ENCODE measurements around the gene SKI.
"Not testable (repeated sequence)": the region's sequence is repeated elsewhere in the genome, so short reads cannot be mapped to it uniquely, and the experiment has no call there.

The SKI gene

DNA sequence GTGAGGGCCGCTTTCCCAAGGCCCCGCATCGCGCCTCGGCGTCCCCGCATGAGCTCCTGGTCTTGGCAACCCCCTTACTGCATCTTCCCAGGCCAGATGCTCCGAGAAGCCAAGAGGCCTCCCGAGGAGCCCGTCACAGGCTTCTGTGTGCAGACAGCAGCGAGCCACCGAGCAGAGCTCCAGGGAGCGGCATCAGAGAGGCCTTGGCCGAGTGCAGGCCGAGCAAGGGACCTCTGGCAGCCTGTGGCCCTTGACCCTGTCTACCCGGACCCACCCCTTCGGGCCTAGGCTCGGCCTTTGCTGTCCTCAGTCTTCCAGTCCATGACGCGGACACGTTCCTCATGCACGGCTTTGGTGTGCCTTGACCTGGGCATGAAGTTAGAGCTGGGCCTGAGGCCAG lies 99.7 kb downstream of the SKI start:
- DNase-seq = no peak

DNA sequence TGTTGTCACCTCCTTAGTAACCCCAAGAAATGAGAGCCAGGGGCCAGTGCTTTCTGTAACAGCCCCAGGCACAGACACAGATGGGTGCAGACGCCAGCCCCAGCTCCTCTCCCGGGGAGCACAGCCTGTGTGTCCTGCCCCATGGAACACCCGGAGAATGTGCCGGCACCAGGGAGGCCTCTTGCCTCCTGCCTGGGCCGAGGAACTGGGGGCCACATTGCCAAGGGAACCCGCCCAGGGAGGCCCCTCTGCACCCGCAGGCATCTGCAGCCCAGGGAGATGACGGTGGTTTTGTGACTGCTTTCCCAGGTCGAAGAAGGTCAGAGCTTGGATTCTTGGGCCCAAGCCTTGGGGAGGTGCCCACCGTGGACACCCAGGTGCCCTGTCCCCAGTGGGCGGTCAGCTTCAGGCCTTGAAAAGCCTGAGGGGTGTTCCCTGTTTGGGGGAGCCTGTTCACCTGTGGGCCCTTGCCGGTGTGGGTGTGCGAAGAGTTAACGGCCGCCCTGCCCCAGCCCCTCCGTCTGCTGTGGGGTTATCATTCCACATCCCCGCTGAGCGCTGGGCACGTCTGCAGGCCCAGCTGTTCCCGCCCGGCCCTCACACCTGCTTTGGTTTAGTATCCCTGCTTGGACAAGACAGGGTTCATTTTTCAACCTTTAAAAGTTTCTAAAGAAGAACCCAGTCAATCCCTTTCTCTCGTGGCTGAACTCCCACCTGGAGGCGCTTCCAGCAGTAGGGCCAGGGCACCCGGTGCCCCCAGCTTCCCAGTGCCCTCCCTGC lies 100.7 kb downstream of the SKI start:
- no peak for DNase-seq

DNA sequence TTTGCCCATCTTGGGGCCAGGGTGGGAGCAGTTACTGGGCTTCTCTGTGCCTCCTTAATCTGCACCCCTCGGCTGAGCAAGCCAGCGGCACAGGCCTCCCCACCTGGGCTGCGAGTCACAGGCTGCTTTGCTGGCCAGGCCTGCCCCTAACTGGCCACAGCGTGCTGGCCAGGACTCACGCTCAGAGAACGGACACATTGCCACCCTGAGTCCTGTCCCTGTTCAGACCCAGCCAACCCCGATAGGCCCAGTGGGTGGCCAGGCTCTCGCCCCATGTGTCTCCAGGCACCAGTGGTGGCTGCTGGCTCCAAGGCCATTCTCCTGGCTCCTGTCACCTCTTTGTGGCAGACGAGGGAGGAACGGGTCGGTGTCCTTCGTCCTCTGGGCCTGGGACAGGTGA lies 101.9 kb downstream of the SKI start:
- no peak for DNase-seq

DNA sequence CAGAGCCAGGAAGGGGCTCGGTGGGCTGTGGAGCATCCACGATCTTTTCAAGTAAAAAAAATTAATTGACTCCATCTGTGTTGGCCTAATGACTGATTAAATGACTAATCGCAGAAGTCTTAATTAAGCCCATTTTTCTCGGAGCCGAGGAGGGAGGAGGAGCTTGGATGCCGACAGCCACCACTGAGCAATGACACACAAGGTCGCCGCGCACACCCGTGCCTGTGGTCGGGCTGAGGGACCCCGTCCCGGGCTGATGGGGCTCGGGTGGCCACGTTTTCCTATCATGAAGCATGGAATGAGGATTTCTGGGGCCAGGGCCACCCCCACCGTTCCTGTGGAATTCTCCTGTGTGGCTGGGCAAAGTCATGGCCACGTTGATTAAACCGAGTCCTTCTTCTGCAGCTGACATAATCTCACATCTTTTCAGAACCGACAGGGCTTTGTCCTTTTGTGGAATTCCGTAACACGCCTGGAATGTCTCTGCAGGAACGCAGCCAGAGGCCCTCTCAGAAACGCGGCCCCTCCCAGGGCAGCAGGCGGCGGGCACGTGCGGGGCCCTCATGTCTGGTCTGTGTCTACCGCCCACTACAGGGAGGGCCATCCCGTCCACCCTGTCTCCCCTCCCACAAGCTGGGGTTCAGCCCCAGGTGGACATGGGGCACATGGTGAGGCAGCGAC lies 102.5 kb downstream of the SKI start:
- no peak for DNase-seq

DNA sequence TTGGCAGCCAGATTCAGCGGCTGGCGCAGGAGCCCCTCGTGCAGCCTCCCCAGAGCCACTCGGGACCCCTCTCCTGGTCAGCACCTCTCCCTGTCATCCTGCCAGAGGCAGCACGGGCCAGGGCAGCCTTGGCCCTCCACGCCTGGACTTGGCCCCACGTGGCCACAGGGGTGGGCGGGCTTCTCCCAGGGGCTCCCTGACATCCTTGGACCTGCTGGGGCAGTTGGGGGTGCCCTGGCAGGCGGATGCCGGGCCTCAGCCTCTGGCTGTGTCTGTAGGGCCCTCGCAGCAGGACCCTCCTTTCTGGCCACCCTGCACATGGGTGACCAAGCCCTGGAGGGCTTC lies 103.1 kb downstream of the SKI start:
- DNase-seq = no peak

DNA sequence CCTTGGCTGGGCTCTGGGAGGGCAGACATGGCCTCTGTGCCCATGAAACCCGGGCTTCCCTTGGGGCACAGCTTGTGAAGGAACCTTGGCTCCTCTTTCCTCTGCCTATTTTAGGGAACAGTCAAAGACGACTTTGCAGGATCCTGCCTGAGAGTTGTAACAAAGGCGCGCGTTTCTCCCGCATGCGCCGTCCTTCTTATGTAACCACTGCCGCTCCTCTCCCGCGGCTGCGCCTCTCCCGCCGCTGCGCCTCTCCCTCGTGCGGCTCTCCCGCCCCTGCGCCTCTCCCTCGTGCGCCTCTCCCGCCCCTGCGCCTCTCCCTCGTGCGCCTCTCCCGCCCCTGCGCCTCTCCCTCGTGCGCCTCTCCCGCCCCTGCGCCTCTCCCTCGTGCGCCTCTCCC lies 103.5 kb downstream of the SKI start:
- not testable (repeated sequence) for DNase-seq

DNA sequence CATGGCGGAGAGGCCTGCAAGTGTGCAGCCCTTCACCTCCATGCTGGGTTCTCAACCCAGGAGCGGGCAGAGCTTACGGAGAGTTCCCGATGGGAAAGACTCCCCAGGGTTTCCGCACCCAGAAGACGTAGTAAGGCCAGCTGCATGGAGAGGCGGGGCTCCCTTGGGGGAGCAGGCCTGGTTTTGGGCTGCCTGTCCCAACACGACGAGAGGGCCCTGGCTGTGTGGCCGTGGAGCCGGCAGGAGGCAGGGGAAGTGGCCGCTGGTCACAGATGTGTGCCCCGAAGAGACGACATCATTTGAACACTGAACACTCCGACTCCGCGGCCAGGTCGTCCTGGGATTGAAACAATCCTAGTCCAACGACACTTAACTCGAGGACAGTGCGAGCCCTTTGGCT lies 106.2 kb downstream of the SKI start:
- DNase-seq = no peak

DNA sequence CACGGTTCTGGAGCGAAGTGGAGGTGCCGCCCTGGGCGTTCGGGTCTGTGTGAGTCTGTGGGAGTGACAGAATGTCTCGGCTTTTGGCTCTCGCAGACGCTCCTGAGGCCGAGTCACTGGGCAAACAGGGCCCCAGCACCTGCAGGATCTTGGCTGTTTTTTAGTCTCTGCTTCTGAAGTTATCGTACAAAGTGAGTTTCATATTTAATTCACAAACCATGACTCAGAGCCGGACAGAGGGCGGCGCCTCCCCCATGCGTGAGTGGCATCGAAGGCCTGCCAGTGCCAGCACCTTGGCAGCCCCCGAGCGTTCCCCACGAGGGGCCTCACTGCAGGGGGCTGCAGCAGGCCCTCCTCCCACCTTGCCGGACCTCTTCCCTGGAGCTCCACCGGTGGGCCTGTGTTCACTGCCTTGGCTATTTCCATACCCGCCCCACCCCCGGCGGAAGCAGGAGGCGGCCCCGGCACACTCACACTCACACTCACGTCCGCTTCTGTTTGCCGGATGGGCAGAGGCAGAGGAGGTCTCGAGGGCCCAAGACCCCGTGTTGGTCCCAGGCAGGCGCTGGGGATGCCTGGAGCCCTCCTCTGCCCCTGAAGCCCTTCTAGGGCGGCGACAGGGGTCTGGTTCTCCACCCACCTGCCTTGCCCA lies 106.9 kb downstream of the SKI start:
- DNase-seq = no peak

DNA sequence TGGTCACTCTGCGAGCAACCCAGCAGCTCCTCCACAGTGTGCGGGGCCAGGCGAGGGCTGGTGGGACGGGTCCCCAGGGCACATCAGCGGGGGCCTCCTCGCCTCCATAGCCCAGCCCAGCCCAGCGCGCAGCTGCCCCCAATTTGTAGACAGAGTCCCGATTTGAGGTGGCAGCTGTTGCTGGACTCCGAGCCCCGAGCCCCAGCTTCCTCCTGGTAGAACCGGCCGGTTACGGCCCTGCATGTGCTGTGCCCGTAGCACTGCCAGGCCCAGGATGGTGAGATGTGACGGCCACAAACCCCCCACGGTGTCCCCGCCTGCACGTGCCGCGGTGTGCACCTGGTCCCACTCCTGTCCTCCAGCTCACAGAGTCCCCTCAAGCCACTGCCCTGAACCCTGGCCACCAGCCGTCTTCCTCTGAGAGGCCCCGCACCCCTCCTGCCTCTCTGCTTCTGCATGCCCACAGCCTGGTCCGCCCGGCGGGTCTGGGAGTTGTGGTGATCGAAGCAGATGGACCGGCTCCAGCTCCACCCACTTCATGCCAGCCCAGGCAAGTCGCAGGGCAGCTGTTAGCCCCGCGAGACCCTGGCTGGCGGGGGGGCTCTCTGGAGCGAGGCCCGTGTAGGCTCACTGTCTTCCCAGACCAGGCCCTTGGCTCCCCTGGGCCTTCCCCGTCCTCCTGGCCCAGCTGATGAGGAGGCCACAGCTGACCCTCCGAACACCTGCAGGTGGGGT lies 107.8 kb downstream of the SKI start:
- DNase-seq = no peak

DNA sequence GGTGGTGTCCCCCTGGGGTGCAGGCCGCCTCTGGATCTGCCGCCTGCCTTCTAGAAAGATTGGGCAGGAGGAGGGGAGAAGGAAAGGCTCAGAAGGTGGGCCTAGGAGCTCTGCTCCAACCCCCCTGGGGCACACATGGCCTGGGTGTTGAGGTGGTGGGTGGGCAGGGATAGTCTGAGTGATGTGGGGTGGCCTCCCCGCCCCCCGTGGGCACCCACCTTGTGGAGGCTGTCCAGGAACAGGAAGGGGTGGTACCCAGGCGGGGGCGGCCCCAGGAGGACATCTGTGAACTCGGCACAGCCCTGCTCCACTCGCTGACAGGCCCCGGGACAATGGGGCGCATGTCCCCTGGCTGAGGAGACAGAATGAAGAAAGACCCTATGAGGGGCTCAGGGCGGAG lies 108.4 kb downstream of the SKI start:
- DNase-seq = no peak

DNA sequence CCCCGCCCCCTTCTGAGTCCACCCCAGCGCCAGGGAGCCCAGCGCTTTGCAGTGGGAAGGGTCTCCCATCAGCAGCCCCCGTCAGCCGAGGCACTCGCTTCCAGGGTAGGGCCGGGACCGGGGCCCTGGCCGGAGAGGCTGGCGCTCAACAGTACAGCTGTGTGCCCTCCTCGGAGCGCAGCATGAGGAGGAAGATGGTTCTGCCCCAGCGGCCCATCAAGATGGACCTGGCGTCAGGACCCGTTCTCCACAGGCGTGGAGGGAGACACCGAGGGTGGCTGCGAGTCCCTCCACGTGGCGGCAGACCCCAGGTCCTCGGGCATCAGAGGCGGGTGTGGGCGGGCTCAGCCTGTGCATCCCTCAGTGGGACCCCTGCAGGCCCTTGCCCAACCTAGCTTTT lies 109.0 kb downstream of the SKI start:
- no peak for DNase-seq

DNA sequence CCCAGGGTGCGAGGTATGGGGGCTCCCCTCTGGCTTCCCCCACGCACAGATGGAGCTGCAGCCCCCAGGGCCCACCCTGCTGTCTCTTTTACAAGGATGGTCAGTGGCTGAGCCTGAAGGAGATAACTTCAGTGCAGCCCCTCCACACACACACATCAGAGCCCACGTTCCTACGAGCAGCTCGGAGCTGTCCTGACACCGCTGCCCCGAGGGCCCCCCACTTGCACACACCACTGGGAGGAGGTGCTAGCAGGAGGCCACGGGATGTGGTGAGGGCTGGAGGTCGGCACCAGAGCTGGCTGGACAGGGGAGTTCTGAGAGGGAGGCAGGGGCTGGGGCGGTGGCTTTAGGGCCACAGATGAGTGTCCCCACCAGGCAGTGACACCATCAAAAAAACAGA lies 109.4 kb downstream of the SKI start:
- no peak for DNase-seq

DNA sequence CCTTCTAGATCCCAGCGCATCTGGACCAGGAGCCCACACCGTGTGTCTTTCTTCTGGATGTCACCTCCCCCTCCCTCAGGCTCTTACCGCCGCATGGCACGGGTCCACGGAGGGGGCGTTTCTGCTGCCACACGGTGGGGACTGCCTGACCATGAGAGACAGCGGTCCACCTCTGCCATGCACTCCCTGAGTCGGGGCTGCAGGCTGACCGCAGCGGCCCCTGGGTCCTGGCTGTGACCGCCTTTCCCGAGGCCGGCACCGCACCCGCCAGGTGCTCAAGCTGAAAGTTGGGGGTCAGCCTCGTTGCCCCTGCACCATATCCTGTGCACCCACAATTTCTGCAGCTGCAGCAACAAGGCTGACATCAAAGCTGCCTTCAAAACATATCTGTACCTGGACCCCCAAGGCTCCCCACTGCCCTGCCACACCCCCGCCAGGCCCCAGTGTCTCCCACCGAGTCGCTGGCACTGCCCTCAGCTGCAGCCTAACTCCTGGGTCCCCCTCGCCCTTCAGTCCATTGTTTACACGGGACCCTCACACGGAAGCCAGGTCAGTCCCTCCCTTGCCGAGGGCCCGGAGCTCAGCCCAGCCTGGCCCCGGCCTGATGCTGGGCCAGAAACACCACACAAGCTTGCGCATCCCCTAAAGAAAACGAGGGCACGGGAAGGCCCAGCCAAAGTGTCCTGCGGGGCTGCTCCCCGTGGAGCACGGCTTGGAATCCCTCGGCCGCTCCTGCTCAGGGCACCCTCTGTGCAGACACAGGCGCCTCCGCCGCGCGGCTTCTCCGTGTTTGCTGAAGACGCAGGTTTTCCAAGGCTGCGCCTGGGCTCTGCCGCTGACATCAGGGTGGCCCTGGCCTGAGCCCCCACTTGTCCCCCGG lies 111.3 kb downstream of the SKI start:
- DNase-seq = no peak

DNA sequence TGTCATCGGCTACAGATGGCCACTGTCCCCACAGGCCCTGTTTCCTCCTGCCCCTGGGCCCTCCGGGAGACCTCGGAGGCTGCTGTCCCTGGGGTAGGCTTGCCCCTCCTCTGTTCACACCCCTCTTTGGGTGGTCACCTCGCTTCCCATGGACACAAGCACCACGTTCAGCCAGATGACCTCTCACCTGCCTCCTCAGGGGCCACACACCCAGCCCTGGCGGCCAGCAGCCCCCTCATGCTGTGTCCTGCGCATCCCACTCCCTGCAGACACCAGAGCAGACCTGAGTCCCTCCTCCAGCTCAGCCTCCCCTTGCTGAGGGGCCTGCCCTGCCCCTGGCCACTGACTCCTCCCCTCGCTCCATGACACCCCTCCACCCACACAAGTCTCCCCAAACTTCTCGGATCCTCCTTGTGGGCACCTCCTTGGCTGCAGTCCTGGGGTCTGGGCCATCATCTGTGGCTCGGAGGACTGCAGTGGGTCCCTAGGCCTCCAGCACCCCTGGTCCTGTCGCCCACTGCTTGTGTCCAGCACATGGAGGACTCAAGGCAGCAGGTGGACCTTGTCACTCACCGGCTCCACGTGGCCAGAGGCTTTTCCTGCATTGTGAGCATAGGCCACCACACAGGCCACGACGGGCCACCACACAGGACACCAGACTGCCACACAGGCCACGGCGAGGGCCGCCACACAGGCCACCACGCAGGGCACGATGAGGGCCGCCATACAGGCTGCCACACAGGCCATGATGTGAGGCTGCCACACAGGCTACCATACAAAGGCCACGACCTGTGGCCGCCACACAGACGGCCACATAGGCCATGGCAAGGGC lies 112.2 kb downstream of the SKI start:
- DNase-seq = no peak

DNA sequence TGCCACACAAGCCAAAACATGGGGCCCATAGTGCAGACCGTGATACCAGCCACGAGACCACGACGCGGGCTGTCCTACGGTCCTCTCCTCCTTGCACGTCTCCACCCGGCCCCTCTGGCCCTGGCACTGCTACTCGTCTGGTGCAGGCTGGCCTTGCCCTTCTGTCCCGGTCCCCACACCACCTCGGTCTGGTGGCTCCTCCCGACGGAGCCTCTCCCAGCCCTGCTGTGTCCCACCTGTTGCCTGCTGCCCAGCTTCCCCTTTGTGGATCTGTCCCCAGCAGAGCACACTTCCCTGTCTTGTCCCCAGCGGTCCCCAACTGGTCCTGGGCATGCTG lies 112.8 kb downstream of the SKI start:
- no peak for DNase-seq

DNA sequence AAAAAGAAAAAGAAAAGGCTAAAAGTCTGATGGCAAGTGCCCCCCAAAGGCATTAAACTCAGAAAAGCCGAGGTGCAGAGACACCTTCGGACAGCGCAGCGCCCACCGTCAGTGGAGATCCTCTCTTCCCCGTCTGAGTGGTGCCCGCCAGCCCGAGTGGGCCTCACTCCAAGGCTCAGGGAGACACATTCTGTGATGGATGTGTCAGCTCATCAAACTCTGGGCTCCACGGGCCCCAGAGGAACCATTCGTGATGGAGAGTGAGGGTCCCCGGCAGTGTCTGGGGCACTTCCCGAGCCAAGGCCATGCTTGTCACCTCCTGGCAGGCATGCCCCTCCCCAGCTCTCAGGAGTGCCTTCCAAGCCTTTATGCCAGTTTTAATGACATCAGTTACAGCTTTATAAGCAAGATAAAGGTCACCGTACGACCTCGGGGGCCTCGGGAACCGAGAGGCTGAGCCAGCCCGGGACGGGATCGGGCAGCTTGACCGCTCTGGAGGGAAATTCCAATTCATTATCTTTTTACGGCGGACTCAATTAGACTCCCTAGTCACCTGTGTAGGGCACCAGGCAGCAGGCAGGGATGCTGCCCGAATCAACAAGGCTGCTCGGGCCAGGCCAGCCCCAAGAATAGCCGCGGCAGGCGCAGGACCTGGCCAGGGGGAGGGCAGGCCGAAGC lies 113.7 kb downstream of the SKI start:
- no peak for DNase-seq

DNA sequence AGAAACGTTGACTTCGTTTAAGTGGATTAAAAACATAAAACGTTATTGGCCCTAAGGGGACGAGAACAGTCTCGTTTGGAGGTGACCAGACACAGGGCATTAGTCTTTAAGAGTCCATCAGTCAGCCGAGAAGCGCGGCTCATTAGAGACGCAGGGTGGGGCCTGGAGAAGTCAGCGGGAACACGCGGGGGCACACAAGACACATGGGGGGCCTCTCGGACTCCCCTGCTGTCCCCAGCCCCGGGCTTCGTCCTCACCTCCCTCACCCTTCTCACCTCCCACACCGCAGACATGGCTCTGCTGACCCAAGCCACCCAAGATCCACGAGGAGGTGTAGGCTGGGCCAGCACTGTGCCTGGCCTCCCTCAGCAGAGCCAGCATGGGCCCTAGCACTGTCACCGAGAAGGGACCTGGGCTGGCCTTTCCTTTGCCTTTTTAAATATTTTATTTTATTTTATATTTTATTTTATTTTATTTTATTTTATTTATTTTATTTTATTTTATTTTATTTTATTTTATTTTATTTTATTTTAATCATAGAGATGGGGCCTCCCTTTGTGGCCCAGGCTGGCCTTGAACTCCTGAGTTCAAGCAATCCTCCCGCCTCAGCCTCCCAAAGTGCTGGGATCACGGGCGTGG lies 114.4 kb downstream of the SKI start:
- no peak for DNase-seq

DNA sequence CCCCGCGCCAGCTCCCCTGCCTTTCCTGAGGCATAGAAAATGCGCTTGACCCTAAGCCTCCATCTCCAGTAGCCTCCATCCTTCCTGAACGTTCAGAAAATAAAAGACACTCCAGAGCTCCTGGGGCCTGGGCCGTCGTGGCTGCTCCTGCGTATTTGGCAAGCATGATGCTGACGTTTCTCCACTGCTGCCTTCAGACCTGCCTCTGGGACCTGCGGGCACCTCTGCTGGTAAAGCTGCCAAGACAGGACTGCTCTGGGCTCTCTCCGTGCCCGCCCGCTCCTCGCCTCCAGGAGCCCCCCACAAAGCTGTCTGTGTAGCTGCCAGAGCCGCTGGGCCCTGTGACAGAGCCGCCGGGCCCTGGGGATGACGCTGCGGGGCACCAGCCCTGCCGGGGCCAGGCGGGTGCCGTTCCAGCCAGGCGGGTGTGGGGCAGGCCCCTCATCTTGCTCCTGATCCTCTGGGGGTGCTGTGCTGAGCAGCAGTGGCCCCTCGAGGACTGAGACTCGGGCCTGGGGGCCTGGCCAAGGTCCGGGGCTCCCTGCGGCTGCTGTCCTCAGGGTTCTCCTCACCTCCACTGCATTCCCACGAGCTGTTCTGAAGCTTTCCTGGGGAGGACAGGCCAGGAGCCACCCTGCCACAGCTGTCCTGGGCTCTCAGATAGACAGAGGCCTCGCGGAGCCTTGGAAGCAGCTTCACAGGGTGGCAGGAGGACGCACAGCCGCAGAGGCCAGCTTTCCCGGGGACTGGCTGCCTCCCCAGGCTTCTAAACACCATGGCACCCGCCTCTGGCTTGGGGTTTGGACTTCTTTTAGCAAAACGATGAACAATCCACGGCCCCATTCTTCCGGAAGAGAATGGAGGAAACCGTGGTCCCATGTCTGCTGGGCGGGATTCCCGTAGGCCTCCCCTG lies 115.2 kb downstream of the SKI start:
- no peak for DNase-seq

DNA sequence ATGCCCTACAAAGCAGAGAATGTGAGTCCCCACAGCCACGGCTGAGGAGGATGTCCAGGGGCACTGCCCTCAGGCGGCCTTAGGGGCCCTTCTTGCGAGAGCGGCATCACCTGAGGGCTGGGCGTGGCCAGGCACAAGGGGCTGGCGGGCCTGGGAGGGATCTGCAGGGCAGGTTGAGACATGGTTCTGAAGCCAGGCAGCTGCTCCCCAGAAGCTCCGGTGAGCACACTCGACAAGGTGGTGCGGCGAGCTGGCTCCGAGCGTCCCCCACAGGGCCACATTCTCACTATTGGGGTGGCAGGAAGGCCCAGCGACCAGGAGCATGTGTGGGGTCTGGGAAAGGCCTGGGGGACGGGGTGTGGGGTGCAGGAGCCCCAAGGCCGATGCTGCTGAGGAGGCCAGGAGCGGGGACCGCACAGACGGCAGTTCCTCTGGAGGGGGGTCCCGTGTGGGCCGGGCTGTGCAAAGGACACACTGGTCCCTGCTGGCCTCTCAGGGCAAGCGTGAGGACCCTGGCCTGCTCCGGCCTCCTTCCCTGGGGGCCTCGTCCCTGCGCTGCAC lies 116.1 kb downstream of the SKI start:
- no peak for DNase-seq

All from suppressor macrophage treated with lipopolysaccharide for 1 hour (primary cell).